HepG2 (cell line): ENCODE measurements around the gene STUB1. TPM values are rescaled to one million over a fixed set of nuclear protein-coding genes. Genes with fewer than 3 reads are reported as not detected.

ENCODE experiments used
- ADNP ChIP-seq: sonication (generic); formaldehyde crosslinking; IDR thresholded peaks from 2 replicates; pipeline ENCODE4 v1.4.0; 2020; ENCODE audit warnings: missing genetic modification reagents
- EZH2 ChIP-seq: conservative IDR thresholded peaks from 2 replicates; pipeline ENCODE4 v1.6.1; 2012; ENCODE audit warnings: mild to moderate bottlenecking, low read depth, low read length, moderate library complexity
- FLYWCH1 ChIP-seq: sonication (generic); formaldehyde crosslinking; IDR thresholded peaks from 2 replicates; pipeline ENCODE4 v1.8.1; 2023; ENCODE audit warnings: mild to moderate bottlenecking, missing genetic modification reagents
- HDAC1 ChIP-seq: sonication (generic); formaldehyde crosslinking; IDR thresholded peaks from 2 replicates; pipeline ENCODE4 v1.5.1; 2020; ENCODE audit warnings: mild to moderate bottlenecking, missing genetic modification reagents
- KLF12 ChIP-seq: sonication (generic); formaldehyde crosslinking; IDR thresholded peaks from 2 replicates; pipeline ENCODE4 v1.4.0; 2020; ENCODE audit warnings: missing genetic modification reagents, borderline replicate concordance
- KLF6 ChIP-seq: IDR thresholded peaks from 2 replicates; pipeline ENCODE4 v1.8.0; 2016; ENCODE audit warnings: missing biosample characterization, missing genetic modification reagents
- MYNN ChIP-seq: sonication (generic); formaldehyde crosslinking; IDR thresholded peaks from 2 replicates; pipeline ENCODE4 v1.4.0; 2020; ENCODE audit warnings: mild to moderate bottlenecking, low read depth, missing genetic modification reagents
- NFKBIZ ChIP-seq: IDR thresholded peaks from 2 replicates; pipeline ENCODE4 v1.6.1; 2018; ENCODE audit warnings: missing genetic modification reagents, missing compliant biosample characterization
- PAF1 ChIP-seq: IDR thresholded peaks from 2 replicates; pipeline ENCODE4 v1.6.1; 2016; ENCODE audit warnings: missing genetic modification reagents, missing compliant biosample characterization
- POGZ ChIP-seq: sonication (generic); formaldehyde crosslinking; IDR thresholded peaks from 2 replicates; pipeline ENCODE4 v1.4.0; 2020; ENCODE audit warnings: mild to moderate bottlenecking, missing genetic modification reagents
- RNF2 ChIP-seq: fragments of 450-650 bp; conservative IDR thresholded peaks from 2 replicates; pipeline ENCODE4 v1.6.1; 2016; ENCODE audit warnings: low read depth
- RXRA ChIP-seq: sonication (generic); formaldehyde crosslinking; IDR thresholded peaks from 2 replicates; pipeline ENCODE4 v1.5.1; 2020; ENCODE audit warnings: missing genetic modification reagents
- SMC3 ChIP-seq: IDR thresholded peaks from 2 replicates; pipeline ENCODE4 v1.6.1; 2011; ENCODE audit warnings: low read length, improper control_type of control experiment
- STAT5B ChIP-seq: sonication (generic); formaldehyde crosslinking; IDR thresholded peaks from 2 replicates; pipeline ENCODE4 v1.4.0; 2020; ENCODE audit warnings: missing genetic modification reagents
- ZEB1 ChIP-seq: IDR thresholded peaks from 2 replicates; pipeline ENCODE4 v1.6.1; 2012; ENCODE audit warnings: mild to moderate bottlenecking, low read depth, inconsistent platforms; ENCODE audit not compliant: insufficient replicate concordance
- ZFAT ChIP-seq: sonication (generic); formaldehyde crosslinking; conservative IDR thresholded peaks from 2 replicates; pipeline ENCODE4 v1.8.1; 2023; ENCODE audit warnings: missing genetic modification reagents, inconsistent platforms
- ZNF292 ChIP-seq: sonication (generic); formaldehyde crosslinking; IDR thresholded peaks from 2 replicates; pipeline ENCODE4 v1.8.1; 2022; ENCODE audit warnings: mild to moderate bottlenecking, low read depth, missing genetic modification reagents, borderline replicate concordance
- ZNF33B ChIP-seq: sonication (generic); formaldehyde crosslinking; IDR thresholded peaks from 2 replicates; pipeline ENCODE4 v1.5.1; 2020; ENCODE audit warnings: mild to moderate bottlenecking, missing genetic modification reagents
- ZNF468 ChIP-seq: sonication (generic); formaldehyde crosslinking; IDR thresholded peaks from 2 replicates; pipeline ENCODE4 v1.8.0; 2022; ENCODE audit warnings: mild to moderate bottlenecking, moderate library complexity, missing genetic modification reagents
- ZNF724P ChIP-seq: sonication (generic); formaldehyde crosslinking; IDR thresholded peaks from 2 replicates; pipeline ENCODE4 v1.8.0; 2022; ENCODE audit warnings: missing genetic modification reagents, borderline replicate concordance
- polyA plus RNA-seq, 8 experiments: library from polyadenylated mRNA; depleted of rRNA in 3 of 8; stranded (reverse) in 7 of 8; unstranded in 1 of 8; fragments of >200 nt; fragmentation: Illumina TruSeq in 4 of 8; extraction: Trizol in 4 of 8; gene quantifications; 2 replicates each; pipeline versions ENCODE4 v1.2.1 to v1.2.3, GENCODE V29; 2011 to 2016; ENCODE audit warnings: low read depth in 4 of 8, missing spikeins in 1 of 8, mixed read lengths in 1 of 8; ENCODE audit not compliant: insufficient read depth in 1 of 8
- total RNA-seq, 5 experiments: library from RNA; depleted of rRNA; stranded (reverse); fragments of >200 nt; fragmentation: Illumina TruSeq; extraction: Trizol; gene quantifications; 2 replicates each; pipeline ENCODE4 v1.2.3, GENCODE V29; 2016; ENCODE audit warnings: low read depth in 1 of 5
- TF ChIP-seq, protein P1 (sequence below): sonication (generic); formaldehyde crosslinking; IDR thresholded peaks from 2 replicates; pipeline ENCODE4 v1.8.0; 2022; ENCODE audit warnings: low read depth, missing genetic modification reagents
- TF ChIP-seq, protein P2 (sequence below): sonication (generic); formaldehyde crosslinking; IDR thresholded peaks from 2 replicates; pipeline ENCODE4 v1.5.1; 2020; ENCODE audit warnings: missing genetic modification reagents, mild to moderate bottlenecking, borderline replicate concordance
- TF ChIP-seq, protein P3 (sequence below): sonication (generic); formaldehyde crosslinking; IDR thresholded peaks from 2 replicates; pipeline ENCODE4 v1.5.1; 2020; ENCODE audit warnings: mild to moderate bottlenecking, missing genetic modification reagents, borderline replicate concordance

Gene STUB1
- total and polyA plus RNA-seq, 2 of the 13 experiments (the other 11 are each of a cell fraction or from before 2014, with no cell fraction given): 52.9 to 78.2 TPM

DNA sequence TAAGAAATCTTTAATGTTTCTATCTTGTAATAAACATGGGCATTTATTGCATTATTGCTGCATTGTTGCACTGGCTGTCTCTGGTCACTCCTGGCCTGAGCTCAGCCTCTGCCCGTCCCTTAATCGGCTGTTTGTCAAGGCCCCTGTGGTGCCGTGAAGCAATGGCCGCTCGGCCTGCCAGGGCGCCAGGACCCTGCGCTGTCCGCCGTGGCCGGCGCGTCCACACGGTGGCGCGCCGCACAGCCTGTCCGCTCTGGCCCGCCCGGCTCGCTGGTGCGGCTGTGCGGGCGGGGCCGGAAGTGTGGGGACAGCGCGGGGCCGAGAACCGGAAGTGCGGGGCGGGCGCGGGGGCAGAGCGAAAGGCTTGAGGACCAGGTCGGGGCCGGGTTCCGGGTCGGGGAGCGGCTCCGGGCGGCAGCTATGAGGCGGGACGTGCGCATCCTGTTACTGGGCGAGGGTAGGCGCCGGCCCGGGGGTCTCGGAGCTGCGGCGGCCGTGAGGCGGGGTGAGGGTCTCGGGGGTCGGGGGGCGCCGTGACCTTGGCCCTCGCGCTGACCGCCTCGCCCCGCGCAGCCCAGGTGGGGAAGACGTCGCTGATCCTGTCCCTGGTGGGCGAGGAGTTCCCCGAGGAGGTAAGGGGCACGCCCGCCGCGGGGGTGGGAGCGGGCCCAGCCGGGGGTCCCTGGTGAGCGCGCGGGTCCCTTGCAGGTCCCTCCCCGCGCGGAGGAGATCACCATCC lies 12.3 kb upstream of the STUB1 start, which contains the start of gene RHOT2 (continued):
- peak; percentile 82 for TF ChIP-seq HDAC1
- TF ChIP-seq, protein P1, sequence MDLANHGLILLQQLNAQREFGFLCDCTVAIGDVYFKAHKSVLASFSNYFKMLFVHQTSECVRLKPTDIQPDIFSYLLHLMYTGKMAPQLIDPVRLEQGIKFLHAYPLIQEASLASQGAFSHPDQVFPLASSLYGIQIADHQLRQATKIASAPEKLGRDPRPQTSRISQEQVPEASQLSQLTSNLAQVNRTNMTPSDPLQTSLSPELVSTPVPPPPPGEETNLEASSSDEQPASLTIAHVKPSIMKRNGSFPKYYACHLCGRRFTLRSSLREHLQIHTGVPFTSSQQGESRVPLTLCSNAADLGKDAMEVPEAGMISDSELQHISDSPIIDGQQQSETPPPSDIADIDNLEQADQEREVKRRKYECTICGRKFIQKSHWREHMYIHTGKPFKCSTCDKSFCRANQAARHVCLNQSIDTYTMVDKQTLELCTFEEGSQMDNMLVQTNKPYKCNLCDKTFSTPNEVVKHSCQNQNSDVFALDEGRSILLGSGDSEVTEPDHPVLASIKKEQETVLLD (CRISPR knock-in tag): peak; percentile 94
- TF ChIP-seq, protein P2, sequence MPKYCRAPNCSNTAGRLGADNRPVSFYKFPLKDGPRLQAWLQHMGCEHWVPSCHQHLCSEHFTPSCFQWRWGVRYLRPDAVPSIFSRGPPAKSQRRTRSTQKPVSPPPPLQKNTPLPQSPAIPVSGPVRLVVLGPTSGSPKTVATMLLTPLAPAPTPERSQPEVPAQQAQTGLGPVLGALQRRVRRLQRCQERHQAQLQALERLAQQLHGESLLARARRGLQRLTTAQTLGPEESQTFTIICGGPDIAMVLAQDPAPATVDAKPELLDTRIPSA (CRISPR knock-in tag): no peak
- TF ChIP-seq PAF1: no peak
- TF ChIP-seq ADNP: no peak
- TF ChIP-seq SMC3: no peak
- peak; percentile 88; the same call in 1 of the 2 replicates for TF ChIP-seq KLF12 (CRISPR knock-in tag)
- TF ChIP-seq RXRA (CRISPR knock-in tag): no peak
- TF ChIP-seq MYNN (CRISPR knock-in tag): no peak
- TF ChIP-seq ZNF724P (CRISPR knock-in tag): peak; percentile 75; the same call in 1 of the 2 replicates
- TF ChIP-seq ZFAT (CRISPR knock-in tag): no peak
- TF ChIP-seq ZNF33B (CRISPR knock-in tag): peak; percentile 69; the same call in 1 of the 2 replicates
- TF ChIP-seq RNF2: no peak; the same call in 1 of the 2 replicates
- no peak for TF ChIP-seq ZNF292
- TF ChIP-seq POGZ (CRISPR knock-in tag): peak; percentile 57
- TF ChIP-seq ZNF468 (CRISPR knock-in tag): no peak; the same call in 1 of the 2 replicates
- TF ChIP-seq FLYWCH1: no peak
- TF ChIP-seq STAT5B (CRISPR knock-in tag): no peak
- TF ChIP-seq, protein P3, sequence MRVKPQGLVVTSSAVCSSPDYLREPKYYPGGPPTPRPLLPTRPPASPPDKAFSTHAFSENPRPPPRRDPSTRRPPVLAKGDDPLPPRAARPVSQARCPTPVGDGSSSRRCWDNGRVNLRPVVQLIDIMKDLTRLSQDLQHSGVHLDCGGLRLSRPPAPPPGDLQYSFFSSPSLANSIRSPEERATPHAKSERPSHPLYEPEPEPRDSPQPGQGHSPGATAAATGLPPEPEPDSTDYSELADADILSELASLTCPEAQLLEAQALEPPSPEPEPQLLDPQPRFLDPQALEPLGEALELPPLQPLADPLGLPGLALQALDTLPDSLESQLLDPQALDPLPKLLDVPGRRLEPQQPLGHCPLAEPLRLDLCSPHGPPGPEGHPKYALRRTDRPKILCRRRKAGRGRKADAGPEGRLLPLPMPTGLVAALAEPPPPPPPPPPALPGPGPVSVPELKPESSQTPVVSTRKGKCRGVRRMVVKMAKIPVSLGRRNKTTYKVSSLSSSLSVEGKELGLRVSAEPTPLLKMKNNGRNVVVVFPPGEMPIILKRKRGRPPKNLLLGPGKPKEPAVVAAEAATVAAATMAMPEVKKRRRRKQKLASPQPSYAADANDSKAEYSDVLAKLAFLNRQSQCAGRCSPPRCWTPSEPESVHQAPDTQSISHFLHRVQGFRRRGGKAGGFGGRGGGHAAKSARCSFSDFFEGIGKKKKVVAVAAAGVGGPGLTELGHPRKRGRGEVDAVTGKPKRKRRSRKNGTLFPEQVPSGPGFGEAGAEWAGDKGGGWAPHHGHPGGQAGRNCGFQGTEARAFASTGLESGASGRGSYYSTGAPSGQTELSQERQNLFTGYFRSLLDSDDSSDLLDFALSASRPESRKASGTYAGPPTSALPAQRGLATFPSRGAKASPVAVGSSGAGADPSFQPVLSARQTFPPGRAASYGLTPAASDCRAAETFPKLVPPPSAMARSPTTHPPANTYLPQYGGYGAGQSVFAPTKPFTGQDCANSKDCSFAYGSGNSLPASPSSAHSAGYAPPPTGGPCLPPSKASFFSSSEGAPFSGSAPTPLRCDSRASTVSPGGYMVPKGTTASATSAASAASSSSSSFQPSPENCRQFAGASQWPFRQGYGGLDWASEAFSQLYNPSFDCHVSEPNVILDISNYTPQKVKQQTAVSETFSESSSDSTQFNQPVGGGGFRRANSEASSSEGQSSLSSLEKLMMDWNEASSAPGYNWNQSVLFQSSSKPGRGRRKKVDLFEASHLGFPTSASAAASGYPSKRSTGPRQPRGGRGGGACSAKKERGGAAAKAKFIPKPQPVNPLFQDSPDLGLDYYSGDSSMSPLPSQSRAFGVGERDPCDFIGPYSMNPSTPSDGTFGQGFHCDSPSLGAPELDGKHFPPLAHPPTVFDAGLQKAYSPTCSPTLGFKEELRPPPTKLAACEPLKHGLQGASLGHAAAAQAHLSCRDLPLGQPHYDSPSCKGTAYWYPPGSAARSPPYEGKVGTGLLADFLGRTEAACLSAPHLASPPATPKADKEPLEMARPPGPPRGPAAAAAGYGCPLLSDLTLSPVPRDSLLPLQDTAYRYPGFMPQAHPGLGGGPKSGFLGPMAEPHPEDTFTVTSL (CRISPR knock-in tag): no peak
- TF ChIP-seq KLF6: 0 out of 2 replicates have a peak, but pooled peaks have one; percentile 58
- no peak for TF ChIP-seq NFKBIZ
- TF ChIP-seq ZEB1: no peak
- no peak for TF ChIP-seq EZH2
